NCI-H1417 treated with DMSO at 0.1 percent for 48 hours (cell line): ENCODE measurements around the gene ESR1.
"Not testable (repeated sequence)": the region's sequence is repeated elsewhere in the genome, so short reads cannot be mapped to it uniquely, and the experiment has no call there.

Source experiments
- DNase-seq: peaks from one replicate; lab custom pipeline; 2025; lab: John Stamatoyannopoulos, UW

ESR1 gene

DNA sequence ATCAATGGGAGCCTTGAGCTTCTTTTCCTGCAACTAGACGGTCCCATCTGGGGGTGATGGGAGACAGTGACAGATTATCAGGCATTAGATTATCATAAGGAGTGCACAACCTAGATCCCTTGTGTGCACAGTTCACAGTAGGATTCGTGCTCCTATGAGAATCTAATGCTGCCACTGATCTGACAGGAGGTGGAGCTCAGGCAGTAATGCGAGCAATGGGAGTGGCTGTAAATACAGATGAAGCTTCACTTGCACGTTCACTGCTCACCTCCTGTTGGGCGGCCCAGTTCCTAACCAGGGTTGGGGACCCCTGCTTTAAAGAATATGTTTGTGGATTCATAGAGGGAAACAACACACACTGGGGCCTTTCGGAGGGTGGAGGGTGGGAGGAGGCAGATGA lies 180.7 kb downstream of the ESR1 start:
- not testable (repeated sequence) for DNase-seq

DNA sequence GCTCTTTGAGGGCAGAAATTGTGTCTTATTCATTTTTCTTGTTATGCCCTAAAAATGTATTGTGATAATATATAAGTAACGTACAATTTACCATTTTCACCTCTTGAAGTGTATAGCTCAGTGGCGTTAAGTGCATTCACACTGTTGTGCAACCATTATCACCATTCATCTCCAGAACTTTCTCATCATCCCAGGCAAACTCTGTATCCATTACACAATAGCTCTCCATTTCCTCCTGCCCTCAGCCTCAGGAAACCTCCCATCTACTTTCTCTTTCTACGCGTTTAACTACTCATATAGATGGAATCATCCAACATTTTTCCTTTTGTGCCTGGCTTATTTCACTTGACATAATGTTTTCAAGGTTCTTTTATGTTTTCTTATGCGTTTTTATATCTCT lies 184.6 kb downstream of the ESR1 start:
- DNase-seq = no peak

DNA sequence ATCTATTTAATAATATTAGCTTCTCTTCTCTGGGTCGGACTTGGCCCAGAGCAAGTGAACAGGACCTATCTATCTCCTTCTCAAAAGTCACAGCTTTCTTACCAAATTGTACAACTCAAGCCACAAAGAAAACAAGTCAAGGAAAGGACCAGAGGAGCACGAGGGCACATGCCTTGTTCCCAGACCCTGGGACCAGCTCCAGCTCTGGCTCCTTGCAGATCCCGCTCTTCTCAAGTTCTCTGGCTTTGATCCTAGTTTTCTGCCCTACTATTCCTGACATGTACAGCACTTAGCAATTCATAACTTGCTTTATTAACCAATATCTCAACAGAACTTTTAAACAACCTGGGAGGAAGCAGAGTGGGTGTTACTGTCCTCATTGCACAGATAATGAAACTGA lies 185.9 kb downstream of the ESR1 start:
- DNase-seq = no peak

DNA sequence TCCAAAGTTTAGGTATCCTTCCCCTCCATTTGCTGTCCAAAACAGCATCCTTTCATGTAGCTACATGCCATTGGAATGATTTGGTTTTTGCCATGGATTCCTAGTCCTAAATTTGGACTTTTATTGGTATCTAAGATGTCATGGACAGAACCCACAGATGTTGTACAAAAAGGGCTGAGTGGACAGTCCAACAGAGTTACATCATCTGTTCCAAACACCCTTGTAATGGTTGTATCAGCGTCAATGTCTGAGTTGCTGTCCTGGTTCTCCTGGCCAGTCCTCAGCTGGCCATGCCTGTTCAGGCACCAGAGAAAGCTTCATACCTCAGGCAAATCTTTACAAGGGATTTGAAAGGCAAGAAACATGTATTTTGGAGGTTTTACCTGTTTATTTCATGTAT lies 191.3 kb downstream of the ESR1 start:
- no peak for DNase-seq

DNA sequence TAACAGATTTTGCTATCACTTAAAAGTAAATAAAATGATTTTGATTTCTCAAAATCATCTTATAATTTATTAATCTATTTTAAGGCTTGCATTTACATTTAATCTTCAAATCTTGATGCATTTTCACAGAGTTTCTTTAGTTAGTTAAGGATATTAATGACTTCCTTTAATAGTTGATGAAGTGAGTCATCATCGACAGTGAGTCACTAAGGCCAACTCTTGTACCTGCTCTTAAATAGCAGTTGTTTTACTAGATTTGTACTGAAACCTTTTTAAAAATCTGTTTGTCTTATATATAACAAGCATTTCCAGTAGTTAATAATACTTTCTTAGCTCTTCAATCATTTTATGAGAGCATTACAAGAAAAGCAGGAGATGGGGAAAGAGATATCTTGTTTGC lies 191.7 kb downstream of the ESR1 start:
- no peak for DNase-seq

DNA sequence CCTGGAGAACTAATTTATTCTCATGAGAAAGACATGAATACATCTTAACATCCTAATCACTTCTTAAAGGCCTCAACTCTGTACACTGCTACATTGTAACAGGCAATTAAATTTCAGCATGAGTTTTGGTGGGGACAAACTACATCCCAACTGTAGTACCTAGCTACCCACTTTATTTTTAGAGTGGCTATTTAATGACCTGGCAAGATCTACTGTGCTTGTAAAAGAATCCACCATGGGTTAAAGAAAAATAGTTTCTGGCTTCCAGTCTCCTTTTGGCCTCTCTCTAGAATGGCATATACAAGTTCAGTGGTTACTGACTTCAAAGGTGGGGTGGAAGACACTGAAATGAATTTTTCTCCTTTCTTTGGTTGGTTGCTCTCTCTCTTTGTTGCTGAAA lies 193.9 kb downstream of the ESR1 start:
- no peak for DNase-seq

DNA sequence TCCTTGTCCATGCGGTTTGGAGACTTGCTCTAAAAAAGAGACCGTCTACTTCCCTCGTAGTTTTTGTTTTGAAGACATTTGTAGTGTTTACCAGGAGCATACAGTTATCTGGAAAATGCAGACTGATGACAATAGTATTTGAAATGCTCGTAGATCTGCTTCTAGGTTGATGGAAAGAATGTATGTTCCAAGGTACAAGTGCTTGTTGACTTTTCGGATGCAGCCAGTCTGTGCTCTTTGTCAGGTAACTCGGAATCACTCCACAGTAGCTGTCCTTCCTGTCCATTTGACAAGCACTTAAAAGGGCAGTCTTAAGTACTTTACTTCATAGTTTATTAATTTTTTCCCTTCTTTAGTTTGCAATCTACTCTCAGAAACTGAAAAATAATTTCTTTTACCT lies 194.8 kb downstream of the ESR1 start:
- DNase-seq = no peak

DNA sequence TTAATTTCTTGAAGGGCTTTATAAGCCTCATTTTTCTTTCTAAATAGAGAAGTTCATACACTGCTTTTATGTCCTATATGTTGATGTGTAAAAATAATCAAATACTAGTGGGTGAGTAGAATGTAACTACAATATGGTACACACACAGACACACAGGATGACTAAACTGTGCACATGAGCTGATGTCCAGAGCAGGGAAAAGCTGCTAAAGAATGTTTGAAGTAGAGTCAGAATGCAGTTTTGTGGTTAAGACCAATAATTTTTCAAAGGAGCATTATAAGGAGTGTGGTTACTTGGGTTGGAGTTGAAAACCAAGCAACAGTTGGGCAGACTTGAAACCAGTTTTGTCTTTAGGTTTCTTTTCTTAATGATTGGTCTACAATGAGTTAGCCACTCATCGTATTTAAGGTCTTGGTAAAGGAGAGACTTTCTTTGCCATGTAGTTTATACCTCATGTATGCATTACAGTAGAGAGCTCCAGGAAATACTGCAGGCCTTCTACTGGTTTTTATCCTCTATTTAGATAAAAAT lies 196.6 kb downstream of the ESR1 start:
- DNase-seq = no peak

DNA sequence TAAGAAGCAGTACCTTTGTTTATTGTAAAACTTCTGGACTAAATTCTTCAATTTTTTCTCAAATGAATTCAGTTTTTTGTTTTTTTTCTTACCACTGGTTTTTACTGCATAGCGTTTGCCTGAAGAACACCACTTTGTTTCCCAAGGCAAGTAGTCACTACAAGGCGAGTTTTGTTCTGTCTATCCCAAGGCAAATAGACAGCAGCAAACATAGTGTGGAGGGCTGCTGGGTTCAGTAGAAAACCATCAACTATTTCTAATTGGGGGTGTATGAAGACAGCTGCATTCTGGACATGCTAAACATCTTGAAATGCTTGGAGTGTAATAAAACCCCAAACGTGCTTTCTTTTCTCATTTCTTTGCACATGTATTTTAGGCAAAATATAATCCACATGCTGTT lies 197.4 kb downstream of the ESR1 start:
- DNase-seq = no peak

DNA sequence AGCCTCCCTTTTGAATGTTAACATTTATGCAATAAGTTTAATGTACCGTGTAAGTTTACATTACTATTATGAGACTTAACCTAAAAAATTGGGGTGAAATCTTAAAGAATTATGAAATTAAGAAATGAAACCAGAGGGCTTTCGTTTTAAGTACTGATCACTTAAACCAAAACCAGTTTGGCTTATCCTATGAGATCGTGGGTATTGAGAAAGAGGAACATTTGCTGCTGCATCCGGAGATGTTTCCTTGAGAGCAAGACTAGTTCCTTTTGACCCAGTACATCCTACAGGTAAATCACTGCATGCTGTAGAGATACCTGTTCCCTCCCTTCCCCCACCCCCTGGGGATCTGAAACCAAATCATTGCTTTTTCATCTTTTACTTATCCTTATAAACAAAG lies 201.3 kb downstream of the ESR1 start:
- DNase-seq = no peak

DNA sequence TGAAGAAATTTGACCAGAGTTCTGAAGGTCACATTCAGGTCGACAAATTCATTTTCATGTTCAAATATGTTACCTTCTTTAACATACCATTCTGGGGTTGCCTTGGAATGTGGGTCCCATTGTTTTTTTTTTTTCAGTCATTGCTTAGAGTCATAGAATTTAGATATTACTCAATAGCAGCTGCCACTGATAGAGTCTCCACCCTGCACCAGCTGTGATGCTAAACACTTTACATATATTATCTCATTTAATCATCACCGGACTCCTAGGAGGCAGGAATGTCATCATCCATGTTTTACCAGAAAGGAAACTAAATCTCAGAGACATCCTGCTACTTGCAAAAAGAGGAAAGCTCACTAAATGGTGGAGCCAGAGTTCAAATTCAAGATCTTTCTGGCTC lies 204.7 kb downstream of the ESR1 start:
- no peak for DNase-seq

DNA sequence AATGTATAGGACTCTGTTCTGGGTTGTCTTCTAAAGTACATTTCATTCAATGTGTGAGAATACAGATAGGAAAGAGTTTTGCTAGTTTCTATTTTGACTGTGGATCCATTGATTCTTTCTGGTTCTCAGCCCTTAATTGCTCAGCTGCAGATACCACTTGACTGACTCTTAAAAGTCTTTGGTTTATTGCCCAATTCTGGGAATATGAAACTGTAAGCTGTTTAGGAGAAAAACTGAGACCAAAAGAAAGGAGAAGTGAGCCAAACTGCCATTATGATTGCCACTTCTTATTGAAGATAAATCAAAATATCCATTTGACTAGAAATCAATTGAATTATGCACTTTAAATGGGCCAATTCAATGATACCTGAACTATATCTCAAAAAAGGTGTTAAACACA lies 211.4 kb downstream of the ESR1 start:
- DNase-seq = no peak

DNA sequence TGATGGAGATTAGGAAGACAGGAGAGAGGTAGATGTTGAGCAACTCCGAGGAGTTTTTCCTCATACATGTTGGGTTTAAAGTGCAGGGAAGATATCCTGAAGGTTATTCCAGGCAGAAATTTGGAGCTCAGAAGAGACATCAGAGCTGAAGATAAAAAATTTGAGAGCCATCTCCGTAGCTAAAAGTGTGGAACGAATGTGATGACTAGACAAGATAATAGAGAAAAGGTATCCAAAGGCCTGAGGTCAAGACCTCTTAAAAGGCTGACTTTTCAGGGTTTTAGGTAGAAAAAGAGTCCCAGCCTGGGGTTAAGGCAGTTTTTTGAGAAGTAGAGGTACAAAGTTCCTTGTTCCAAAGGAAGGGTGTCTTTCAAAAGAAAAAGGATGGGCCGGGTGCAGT lies 214.8 kb downstream of the ESR1 start:
- DNase-seq = no peak

DNA sequence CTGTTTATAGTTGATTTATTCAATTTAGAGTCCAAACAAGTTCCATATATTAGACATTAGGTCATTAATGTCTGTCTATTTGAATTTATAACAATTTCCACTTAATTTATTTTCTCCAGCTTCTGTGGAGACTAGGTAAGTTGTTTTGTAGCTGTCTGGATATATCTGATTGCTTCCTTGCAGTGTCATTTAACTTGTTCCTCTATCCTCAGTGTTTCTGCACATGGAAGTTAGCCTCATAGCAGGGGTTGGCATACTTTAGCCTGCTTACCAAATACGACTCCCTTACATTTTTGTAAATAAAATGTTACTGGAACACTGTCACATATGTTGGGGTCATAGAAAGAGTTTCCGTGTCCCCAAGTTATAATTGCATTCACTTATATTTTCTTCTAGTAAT lies 216.1 kb downstream of the ESR1 start:
- DNase-seq = no peak

DNA sequence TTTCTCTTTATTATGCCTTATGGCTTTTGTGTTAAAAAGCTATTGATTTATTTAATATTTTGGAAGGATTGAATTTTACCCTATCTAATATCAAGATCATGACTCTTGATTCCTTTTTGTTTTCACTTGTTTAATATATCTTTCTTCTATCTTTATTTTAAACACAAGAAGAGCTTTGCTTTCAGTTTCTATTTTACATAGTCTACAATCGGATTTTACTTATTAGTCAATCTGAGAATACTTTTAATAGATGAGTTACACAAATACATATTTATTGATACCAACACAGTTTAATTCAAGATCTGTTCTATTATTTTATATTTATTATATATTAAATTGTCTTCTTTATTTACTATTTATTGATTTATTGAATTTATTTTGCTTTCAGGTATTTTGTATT lies 218.8 kb downstream of the ESR1 start:
- no peak for DNase-seq

DNA sequence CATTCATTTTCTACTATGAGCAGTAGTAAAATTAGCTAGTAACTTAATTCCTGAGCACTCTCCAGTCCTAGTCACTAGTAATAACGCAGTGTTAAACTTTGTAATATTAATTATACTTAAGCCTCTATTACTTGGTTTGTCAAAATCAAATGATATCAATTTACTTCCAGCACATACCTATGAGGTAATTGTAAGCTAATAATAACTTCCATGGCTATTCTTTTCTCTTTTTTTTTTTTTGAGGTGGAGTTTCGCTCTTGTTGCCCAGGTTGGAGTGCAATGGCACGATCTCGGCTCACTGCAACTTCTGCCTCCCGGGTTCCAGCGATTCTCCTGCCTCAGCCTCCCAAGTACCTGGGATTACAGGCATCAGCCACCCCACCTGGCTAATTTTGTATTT lies 219.3 kb downstream of the ESR1 start:
- not testable (repeated sequence) for DNase-seq

DNA sequence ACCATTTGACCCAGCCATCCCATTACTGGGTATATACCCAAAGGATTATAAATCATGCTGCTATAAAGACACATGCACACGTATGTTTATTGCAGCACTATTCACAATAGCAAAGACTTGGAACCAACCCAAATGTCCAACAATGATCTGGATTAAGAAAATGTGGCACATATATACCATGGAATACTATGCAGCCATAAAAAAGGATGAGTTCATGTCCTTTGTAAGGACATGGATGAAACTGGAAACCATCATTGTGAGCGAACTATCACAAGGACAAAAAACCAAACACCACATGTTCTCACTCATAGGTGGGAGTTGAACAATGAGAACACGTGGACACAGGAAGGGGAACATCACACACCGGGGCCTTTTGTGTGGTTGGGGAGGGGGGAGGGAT lies 226.3 kb downstream of the ESR1 start:
- DNase-seq = not testable (repeated sequence)

DNA sequence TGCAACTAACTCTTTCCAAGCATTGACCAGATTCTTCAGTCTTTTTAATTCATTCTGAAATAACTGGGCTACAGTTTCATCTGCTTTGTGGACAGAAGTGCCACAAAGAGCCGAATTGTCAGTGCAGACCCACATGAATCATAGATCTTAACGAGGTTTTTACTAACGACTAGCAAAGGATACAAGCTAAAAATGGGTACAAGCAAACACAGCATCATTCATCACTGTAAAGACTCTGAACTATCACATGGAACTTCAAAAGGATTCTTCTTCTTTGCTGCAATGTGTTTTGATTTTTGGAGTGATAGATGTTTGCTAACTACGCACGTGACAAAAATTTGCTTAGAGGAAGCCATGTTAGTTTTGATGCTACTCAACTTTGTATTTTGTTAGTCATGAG lies 227.1 kb downstream of the ESR1 start:
- DNase-seq = no peak

DNA sequence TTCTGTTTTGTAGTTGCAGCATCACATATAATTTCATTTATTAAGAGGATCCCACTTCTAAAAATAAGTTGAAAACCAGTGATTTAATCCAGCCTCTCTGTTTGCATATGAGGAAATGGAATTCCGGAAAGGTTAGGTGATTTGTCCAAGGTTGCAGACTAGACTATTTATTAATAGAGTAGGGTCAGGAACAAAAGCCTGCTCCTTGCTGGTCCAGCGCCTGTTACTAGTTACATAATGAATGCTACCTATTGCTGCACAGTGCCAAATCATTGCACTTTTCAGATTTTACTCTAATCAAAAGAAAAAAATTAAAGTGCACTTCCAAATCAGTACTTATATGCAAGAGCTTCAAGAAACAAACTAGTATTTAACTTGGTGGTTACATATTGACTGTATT lies 238.6 kb downstream of the ESR1 start:
- DNase-seq = no peak

DNA sequence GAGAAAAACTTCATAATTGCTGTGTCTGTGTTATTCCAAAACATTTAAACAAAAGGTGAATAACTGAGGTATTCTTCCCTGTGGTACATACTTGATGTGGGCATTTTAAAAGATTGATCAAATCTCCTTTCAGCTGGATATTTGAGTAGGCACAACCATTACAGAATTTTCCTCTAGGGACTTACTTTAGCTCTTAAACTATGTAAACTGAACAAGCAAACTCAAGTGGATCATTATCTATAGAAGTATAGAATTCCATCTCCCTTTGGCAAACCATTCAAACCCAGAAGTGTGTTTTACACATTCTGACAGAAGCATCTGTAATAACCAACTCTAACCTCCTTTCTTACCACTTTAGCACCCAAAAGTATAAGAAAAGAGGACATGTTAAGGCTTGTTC lies 241.4 kb downstream of the ESR1 start:
- DNase-seq = no peak

DNA sequence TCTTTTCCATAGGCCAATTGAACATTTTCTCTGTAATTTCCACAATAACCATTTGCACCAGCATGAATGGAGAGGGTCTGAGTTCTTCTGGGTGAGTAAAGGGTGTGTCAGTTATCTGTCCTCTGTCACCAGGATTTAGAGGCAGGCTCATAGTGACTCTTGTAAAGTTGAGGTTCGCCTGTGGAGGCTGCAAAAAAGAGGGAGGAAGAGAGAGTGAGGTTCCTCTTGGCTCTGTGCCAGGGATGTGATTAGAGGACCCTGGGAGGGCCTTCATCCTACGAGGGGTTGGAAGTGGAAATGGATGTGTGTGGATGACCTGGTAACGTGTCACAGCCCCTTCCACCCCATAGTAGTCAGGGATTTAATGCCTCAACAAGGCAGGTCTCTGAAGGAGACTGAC lies 242.0 kb downstream of the ESR1 start:
- DNase-seq = no peak

DNA sequence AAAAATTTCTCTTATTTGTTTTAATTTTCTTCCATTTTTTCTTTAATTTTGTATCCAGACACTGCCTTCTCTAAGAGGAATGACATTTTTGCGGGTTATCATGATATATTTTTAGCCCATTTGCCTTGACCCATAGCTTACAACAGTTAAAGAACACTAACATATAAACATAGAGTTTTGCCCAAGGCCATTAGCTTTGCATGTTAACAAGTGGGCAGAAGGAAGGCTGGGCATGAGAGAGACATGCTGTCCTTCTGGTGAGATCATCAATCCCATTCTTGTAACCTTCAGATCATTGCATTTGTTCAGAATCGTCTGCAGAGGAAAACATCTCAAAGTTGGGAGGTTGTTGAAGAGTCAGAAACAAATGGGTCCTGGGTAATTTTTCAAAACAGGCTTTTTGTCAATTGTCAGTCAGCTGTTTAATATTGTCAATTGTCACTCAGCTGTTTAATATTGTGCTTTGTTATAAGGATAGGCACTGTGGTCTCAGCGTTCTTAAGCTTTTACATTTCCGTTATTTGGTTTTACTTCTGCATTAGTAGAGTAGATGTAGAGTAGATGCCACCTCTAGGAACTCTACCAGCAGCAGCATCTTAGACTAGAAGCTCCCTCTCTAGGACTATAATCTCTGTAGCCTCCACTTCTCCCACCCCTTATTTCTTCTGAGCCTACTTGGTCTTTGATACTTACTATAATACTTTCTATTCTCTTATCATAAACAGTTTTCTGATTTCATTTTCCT lies 243.1 kb downstream of the ESR1 start:
- DNase-seq = no peak

DNA sequence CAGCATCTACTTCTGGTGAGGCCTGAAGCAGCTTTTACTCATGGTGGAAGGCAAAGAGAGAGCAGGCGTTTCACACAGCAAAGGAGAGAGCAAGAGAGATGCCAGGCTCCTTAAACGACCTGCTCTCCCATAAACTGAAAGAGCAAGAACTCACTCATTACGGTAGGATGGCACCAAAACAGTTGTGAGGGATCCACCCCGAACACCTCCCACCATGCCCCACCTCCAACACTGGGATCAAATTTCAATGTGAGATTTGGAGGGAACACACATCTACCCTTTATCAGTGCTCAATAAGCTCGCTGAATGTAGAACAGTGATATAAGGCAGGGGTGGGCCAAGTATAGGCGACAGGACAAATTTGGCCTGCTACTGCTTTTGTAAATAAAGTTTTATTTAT lies 244.6 kb downstream of the ESR1 start:
- DNase-seq = no peak

DNA sequence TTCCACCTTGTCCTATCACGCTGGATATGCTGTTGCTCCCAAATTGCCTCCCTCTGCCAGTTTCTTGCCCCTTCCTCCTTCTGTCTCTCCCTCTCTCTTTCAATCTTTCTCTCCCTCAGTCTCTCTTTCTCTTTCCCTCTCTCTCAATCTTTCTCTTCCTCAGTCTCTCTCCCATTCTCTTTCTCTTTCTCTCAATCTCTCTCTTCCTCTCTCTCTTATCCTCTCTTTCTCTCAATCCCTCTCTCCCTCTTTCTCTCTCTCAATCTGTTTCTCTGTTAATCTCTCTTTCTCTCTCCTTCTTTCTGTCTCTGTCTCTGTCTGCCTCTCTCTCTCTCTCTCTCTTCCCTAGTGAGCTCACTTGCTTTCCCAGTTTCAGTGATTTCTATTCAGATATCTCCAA lies 245.8 kb downstream of the ESR1 start:
- DNase-seq = no peak
